Measurements from ENCODE around the gene PLSCR2. TPM values are rescaled to one million over a fixed set of nuclear protein-coding genes. Genes with fewer than 3 reads are reported as not detected.

Gene PLSCR2
- polyA plus RNA-seq, 1 donor (not counting 4 experiments of a cell fraction or from before 2014, with no cell fraction given) = not detected

DNA sequence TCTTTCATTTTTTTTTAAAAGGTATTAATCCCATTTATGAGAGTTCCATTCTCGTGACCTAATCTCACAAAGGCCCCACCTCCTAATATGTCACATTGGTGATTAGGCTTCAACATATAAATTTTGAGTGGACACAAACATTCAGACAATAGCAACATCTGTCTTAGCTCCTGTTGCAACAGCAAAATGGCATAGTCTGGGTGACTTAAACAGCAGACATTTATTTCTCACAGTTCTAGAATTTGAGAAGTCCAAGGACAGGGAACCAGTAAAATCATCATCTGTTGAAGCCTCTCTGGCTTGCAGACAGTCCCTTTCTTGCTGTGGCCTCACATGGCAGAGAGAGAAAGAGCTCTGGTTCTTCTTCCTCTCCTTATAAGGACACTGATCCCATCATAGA is 3.2 kb upstream of the PLSCR2 start:
- Histone ChIP-seq H3K27me3 (ENCODE audit: control insufficient read depth, extremely low read depth, insufficient read depth, low read length) (no peaks in the 10 kb centered on the region), H3K4me3 (ENCODE audit: control insufficient read depth in 2 of 3, extremely low read depth in 1 of 3, insufficient read depth in 2 of 3, low read depth in 1 of 3, low read length in 3 of 3) (no peak overlapping the region), H3K9me3 (ENCODE audit: control insufficient read depth, low read depth, low read length) (no peaks in the 10 kb centered on the region), H3K36me3 (ENCODE audit: control insufficient read depth in 2 of 2, extremely low read depth in 1 of 2, insufficient read depth in 2 of 2, low read length in 2 of 2) (no peaks in the 10 kb centered on the region), H3K4me2 (ENCODE audit: control insufficient read depth, extremely low read depth, insufficient read depth, low read depth, low read length) (no peak overlapping the region), H3K9me1 (ENCODE audit: control insufficient read depth, extremely low read depth, insufficient read depth, low read length) (no peaks in the 10 kb centered on the region), H3K9ac (ENCODE audit: control insufficient read depth, extremely low read depth, insufficient read depth, low read length) (no peak overlapping the region), H3K79me2 (ENCODE audit: control insufficient read depth, insufficient read depth, low read length) (no peaks in the 10 kb centered on the region), H3K27ac (ENCODE audit: control insufficient read depth, insufficient read depth, low read length) (no peak overlapping the region), H3K4me1 (ENCODE audit: control insufficient read depth, extremely low read depth, insufficient read depth, low read length) (no peaks in the 10 kb centered on the region), H4K20me1 (ENCODE audit: control insufficient read depth, extremely low read depth, insufficient read depth, low read length) (no peaks in the 10 kb centered on the region), H2AFZ (ENCODE audit: control insufficient read depth, low read length) (no peak overlapping the region)
- no peak for FAIRE-seq
- dilution Hi-C loops (cut with MboI; ENCODE audit: extremely low pct_ligation_motif_present, low sequenced_read_pairs) = no loop called here
- DNase-seq (ENCODE audit: low read depth, low spot score) = no peak
- TF ChIP-seq, protein P1, sequence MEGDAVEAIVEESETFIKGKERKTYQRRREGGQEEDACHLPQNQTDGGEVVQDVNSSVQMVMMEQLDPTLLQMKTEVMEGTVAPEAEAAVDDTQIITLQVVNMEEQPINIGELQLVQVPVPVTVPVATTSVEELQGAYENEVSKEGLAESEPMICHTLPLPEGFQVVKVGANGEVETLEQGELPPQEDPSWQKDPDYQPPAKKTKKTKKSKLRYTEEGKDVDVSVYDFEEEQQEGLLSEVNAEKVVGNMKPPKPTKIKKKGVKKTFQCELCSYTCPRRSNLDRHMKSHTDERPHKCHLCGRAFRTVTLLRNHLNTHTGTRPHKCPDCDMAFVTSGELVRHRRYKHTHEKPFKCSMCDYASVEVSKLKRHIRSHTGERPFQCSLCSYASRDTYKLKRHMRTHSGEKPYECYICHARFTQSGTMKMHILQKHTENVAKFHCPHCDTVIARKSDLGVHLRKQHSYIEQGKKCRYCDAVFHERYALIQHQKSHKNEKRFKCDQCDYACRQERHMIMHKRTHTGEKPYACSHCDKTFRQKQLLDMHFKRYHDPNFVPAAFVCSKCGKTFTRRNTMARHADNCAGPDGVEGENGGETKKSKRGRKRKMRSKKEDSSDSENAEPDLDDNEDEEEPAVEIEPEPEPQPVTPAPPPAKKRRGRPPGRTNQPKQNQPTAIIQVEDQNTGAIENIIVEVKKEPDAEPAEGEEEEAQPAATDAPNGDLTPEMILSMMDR (optimal IDR thresholded peaks at IDR 0.05 in 1 of 3, IDR thresholded peaks at IDR 0.05 in 1 of 3, conservative IDR thresholded peaks at IDR 0.05 in 1 of 3; ENCODE audit: extremely low read depth in 1 of 3, insufficient read depth in 2 of 3, low read length in 3 of 3) = no peak
- TF ChIP-seq EZH2 (IDR thresholded peaks at IDR 0.05; ENCODE audit: low read length) = no peak

DNA sequence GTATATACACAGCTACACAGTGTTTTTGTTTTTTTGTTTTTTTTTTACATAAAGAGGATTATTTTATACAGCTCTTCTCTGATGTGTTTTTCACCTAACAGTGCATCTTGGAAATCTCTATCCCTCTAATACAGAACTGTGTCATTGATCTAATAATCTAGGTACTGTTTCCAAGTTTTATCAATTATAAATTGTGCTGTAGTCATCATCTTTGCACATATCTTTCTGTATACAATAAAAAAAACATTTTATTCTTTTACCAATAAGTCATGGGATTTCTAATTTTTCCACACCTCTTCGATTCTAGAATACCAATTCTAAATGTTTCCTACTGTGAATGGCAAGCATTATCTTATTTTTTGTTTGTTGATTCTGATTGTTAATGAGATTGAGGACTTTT is 1.7 kb upstream of the PLSCR2 start:
- no peaks in the 10 kb centered on the region for H3K9me1 ChIP-seq (ENCODE audit: control insufficient read depth, extremely low read depth, insufficient read depth, low read length)
- no peaks in the 10 kb centered on the region for H3K27me3 ChIP-seq (ENCODE audit: control insufficient read depth, extremely low read depth, insufficient read depth, low read length)
- H3K4me3 ChIP-seq (ENCODE audit: control insufficient read depth in 2 of 3, extremely low read depth in 1 of 3, insufficient read depth in 2 of 3, low read depth in 1 of 3, low read length in 3 of 3) = no peak overlapping the region
- no peaks in the 10 kb centered on the region for H3K36me3 ChIP-seq (ENCODE audit: control insufficient read depth in 2 of 2, extremely low read depth in 1 of 2, insufficient read depth in 2 of 2, low read length in 2 of 2)
- no peak overlapping the region for H3K27ac ChIP-seq (ENCODE audit: control insufficient read depth, insufficient read depth, low read length)
- dilution Hi-C loops (cut with MboI; ENCODE audit: extremely low pct_ligation_motif_present, low sequenced_read_pairs) = no loop called here
- FAIRE-seq = no peak
- H3K9ac ChIP-seq (ENCODE audit: control insufficient read depth, extremely low read depth, insufficient read depth, low read length) = no peak overlapping the region
- no peak for TF ChIP-seq EZH2 (IDR thresholded peaks at IDR 0.05; ENCODE audit: low read length)
- TF ChIP-seq, protein P1 (optimal IDR thresholded peaks at IDR 0.05 in 1 of 3, IDR thresholded peaks at IDR 0.05 in 1 of 3, conservative IDR thresholded peaks at IDR 0.05 in 1 of 3; ENCODE audit: extremely low read depth in 1 of 3, insufficient read depth in 2 of 3, low read length in 3 of 3) = no peak
- H3K79me2 ChIP-seq (ENCODE audit: control insufficient read depth, insufficient read depth, low read length) = no peaks in the 10 kb centered on the region
- no peak for DNase-seq (ENCODE audit: low read depth, low spot score)
- H3K9me3 ChIP-seq (ENCODE audit: control insufficient read depth, low read depth, low read length) = no peaks in the 10 kb centered on the region
- H3K4me2 ChIP-seq (ENCODE audit: control insufficient read depth, extremely low read depth, insufficient read depth, low read depth, low read length) = no peak overlapping the region
- H2AFZ ChIP-seq (ENCODE audit: control insufficient read depth, low read length) = no peak overlapping the region
- no peaks in the 10 kb centered on the region for H3K4me1 ChIP-seq (ENCODE audit: control insufficient read depth, extremely low read depth, insufficient read depth, low read length)
- H4K20me1 ChIP-seq (ENCODE audit: control insufficient read depth, extremely low read depth, insufficient read depth, low read length) = no peaks in the 10 kb centered on the region
